Lower lobe of right lung (tissue), 2 donors: ENCODE data around the gene KIF26B. TPM values are rescaled to one million over a fixed set of nuclear protein-coding genes. Genes with fewer than 3 reads are reported as not detected.

ENCODE experiments used
- ATAC-seq, 2 donors: fragments of 200-7000 bp; cut with Tn5 transposase; one replicate each; pipeline ENCODE4 v1.9.1; 2020 to 2022; ENCODE audit warnings: mild to moderate bottlenecking in 2 of 2, moderate library complexity in 2 of 2
- DNase-seq: peaks from one replicate; pipeline ENCODE4 v3.0.0-alpha.2; 2020
- H3K27ac ChIP-seq: fragments of 200-600 bp; one replicate; pipeline ENCODE4 v1.8.0; 2022
- H3K27me3 ChIP-seq: fragments of 200-600 bp; one replicate; pipeline ENCODE4 v1.8.0; 2022; ENCODE audit warnings: low read depth
- H3K36me3 ChIP-seq: fragments of 200-600 bp; one replicate; pipeline ENCODE4 v1.8.0; 2022; ENCODE audit warnings: mild to moderate bottlenecking
- H3K4me1 ChIP-seq: fragments of 200-600 bp; one replicate; pipeline ENCODE4 v1.8.0; 2022
- H3K4me3 ChIP-seq: fragments of 200-600 bp; one replicate; pipeline ENCODE4 v1.8.0; 2022; ENCODE audit warnings: mild to moderate bottlenecking
- H3K9me3 ChIP-seq: fragments of 200-600 bp; one replicate; pipeline ENCODE4 v1.8.0; 2022
- CTCF ChIP-seq: fragments of 200-600 bp; IDR thresholded peaks from one replicate; pipeline ENCODE4 v1.8.0; 2022; ENCODE audit warnings: antibody characterized with exemption, mild to moderate bottlenecking
- intact Hi-C: fragments of 100-400 bp; cut with DNase I; formaldehyde crosslinking; loops from one replicate; pipeline ENCODE4 v1.11.0; 2022
- total RNA-seq: library from RNA; stranded (reverse); fragmentation: NEBNext Ultra II Directional; extraction: Animal tissue kit (Norgen Biotek cat#: 25700); gene quantifications from one replicate; pipeline ENCODE4 v1.2.1, GENCODE V29; 2021
- donor health status: DM: no; HTN: yes; CAD: no; lungs with severe emphysema.

The KIF26B gene
- total RNA-seq, 1 donor from 2014 or later: 1.2 TPM

GRCh38 chr1:245687636-245688535 lies 533.1 kb downstream of the KIF26B start:
- intact Hi-C loops: no loop called here
- Histone ChIP-seq H3K4me3 (peak overlapping the region; percentile 33), H3K27ac (no peak overlapping the region), H3K36me3 (no peaks in the 10 kb centered on the region), H3K9me3 (no peaks in the 10 kb centered on the region), H3K4me1 (no peaks in the 10 kb centered on the region), H3K27me3 (no peaks in the 10 kb centered on the region)
- ATAC-seq (peak in 1 of 2 donors; percentile 46), DNase-seq (peak; percentile 35)
- TF ChIP-seq CTCF: no peak

GRCh38 chr1:245688536-245689453 lies 534.0 kb downstream of the KIF26B start:
- intact Hi-C loops: no loop called here
- peak; percentile 42 for DNase-seq
- TF ChIP-seq CTCF: no peak
- H3K4me3 ChIP-seq: no peak overlapping the region
- H3K9me3 ChIP-seq: no peaks in the 10 kb centered on the region
- no peak overlapping the region for H3K27ac ChIP-seq
- no peaks in the 10 kb centered on the region for H3K36me3 ChIP-seq
- no peaks in the 10 kb centered on the region for H3K4me1 ChIP-seq
- H3K27me3 ChIP-seq: no peaks in the 10 kb centered on the region
- ATAC-seq: no peak

- intact Hi-C loops: no loop called here
- TF ChIP-seq CTCF: no peak
- no peaks in the 10 kb centered on the region for H3K36me3 ChIP-seq
- H3K4me1 ChIP-seq: no peaks in the 10 kb centered on the region
- ATAC-seq (no peak), DNase-seq (no peak)
- H3K27ac ChIP-seq: no peak overlapping the region
- H3K27me3 ChIP-seq: no peaks in the 10 kb centered on the region
- no peaks in the 10 kb centered on the region for H3K9me3 ChIP-seq
- H3K4me3 ChIP-seq: no peak overlapping the region
Measured at GRCh38 chr1:245690156-245690690, 535.4 kb downstream of the KIF26B start.

GRCh38 chr1:245690946-245691541 lies 536.3 kb downstream of the KIF26B start:
- Histone ChIP-seq H3K9me3 (no peaks in the 10 kb centered on the region), H3K27ac (no peak overlapping the region), H3K27me3 (no peaks in the 10 kb centered on the region), H3K36me3 (no peaks in the 10 kb centered on the region), H3K4me1 (no peaks in the 10 kb centered on the region), H3K4me3 (no peak overlapping the region)
- DNase-seq (no peak), ATAC-seq (no peak)
- TF ChIP-seq CTCF: no peak
- intact Hi-C loops: no loop called here

GRCh38 chr1:245691897-245692296 lies 537.1 kb downstream of the KIF26B start:
- Histone ChIP-seq H3K27me3 (no peaks in the 10 kb centered on the region), H3K4me1 (no peaks in the 10 kb centered on the region), H3K4me3 (no peak overlapping the region), H3K9me3 (no peaks in the 10 kb centered on the region), H3K36me3 (no peaks in the 10 kb centered on the region), H3K27ac (no peak overlapping the region)
- no peak for TF ChIP-seq CTCF
- intact Hi-C loops: no loop called here
- ATAC-seq: no peak
- DNase-seq: no peak
